GM19240 (cell line): ENCODE data around the gene BARHL1.
"Not testable (repeated sequence)": the region's sequence is repeated elsewhere in the genome, so short reads cannot be mapped to it uniquely, and the experiment has no call there.

ENCODE experiments used
- DNase-seq: peaks from one replicate; pipeline ENCODE4 v3.0.0; 2011; ENCODE audit warnings: low spot score; ENCODE audit not compliant: insufficient read length

Gene BARHL1

DNA sequence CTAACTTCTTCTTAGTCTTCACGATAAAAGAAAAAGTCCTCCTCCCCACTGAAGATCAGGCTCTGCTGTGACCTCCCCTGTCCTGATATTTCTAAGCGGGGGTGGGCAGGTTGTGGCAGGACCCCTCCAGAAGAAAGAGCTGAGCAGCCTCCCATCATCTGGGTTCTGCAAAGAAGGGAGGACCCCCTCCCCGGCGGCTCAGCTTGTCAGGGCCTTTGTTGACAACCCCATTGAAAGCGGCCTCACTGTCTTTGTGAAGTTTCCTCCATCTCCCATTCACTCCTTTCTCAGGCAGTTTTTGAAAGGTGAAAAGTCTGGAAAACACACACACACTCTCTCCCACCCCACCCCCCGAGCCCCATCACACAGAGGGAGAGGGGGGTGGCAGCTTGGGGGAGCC lies 26.2 kb upstream of the BARHL1 start:
- no peak for DNase-seq

DNA sequence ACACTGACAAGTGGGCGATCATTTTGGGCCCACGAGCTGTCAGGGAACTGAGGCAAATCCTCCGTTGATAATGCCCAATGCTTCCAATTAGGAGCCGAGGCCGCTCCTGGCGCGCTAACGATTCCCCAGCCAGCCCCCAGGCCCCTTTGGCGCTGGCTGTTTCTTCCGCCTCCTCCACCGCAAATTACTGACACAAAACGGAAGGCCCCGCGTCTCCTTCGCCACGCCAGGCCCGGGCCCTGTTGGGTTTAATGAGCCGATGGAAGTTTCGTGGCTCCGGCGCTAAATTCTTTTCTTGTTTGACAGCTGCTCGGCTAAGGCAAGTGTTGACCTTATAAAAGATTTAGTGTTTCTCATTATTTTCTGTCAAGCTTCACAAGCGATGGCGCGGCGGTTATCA lies 25.7 kb upstream of the BARHL1 start:
- no peak for DNase-seq

DNA sequence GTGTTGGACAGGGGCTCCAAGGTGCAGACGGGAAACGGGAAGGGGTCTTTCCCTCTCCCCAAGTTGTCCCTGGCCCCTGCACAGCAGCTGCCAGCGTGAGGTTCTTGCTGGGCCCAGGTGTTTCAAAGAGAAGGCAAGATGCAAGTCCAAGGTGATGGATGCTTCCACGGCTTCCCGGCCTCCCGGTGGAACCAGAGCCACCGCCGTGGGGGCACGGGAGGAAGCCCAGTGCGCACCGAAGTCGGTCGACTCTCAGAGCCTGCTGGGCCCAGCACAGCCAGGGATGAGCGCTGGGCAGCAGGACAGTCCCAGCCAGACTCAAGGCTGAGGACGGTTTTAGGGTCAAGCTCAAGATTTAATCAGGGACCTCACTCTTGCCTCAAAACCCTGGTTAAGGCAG lies 25.2 kb upstream of the BARHL1 start:
- DNase-seq = no peak

DNA sequence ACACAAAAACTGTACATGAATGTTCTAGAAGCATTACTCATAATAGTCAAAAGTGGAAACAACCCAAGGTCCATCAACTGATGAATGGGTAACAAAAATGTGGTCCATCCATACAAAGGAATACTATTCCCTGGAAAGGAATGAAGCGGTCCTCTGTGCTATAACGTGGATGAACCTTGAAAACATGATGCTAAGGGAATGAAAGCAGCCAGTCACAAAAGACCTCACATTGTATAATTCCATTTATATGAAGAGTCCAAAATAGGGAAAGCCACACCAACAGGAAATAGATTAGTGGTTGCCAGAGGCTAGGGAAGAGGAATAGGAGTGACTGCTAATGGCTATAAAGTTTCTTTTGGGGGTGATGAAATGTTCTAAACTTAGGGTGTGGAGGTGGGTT lies 22.7 kb upstream of the BARHL1 start:
- DNase-seq = no peak

DNA sequence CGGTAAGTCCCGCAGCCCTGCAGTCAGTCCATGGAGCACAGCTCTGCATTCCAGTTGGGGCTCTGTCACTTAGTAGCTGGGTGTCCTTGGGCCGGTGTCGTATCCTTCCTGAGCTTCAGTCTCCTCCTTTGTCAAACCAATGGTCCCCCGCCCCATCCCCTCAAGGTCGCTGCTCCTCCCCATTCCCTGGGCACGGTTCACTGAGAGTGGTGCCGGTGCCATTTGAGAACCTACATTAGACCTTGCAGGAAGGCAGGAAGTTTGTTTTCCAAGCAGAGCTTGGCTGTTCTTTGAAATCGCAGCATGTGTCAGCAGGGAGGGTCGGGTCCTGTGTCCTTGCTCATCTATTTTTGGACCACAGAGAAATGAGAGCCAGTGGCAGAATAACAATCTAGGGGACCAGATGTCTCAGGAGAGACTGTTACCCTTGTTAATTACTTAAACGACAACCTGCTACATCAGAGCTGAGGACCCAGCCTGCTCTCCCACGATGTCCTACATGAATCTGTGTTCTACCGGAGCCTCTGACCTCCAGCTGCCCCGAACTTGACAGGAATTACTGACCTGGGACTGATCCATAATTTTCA lies 21.7 kb upstream of the BARHL1 start:
- DNase-seq = no peak

DNA sequence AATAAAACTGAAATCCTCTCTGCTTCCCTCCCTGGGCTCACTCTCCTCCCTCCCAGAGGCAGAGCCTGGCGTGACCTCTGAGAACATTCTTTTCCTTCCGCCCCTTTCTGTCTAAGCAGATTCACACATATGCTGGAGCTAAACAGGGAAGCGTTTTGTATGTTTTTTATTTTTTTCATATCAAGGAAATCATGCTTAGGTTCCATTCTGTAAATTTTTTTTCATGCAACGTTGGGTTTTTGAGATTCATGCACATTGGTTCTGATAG lies 20.2 kb upstream of the BARHL1 start:
- DNase-seq = no peak

DNA sequence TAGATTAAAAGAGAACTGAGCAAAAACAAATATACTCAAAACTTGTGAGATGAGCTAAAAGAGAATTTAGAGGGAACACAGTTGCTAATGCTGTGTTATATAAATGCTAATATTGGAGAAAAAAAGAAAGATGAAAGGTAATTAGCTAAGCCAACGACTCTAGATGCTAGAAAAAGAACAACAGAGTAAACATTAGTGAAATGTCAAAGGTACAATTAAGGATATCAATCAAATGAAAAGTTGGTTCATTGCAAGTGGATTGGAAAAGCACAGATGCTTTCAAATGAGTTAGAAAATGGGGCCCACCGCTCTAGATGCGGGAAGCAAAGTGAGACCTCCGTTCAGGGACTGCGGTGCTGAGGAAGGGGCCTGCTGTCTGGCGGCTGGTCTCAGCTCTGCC lies 17.9 kb upstream of the BARHL1 start:
- no peak for DNase-seq

DNA sequence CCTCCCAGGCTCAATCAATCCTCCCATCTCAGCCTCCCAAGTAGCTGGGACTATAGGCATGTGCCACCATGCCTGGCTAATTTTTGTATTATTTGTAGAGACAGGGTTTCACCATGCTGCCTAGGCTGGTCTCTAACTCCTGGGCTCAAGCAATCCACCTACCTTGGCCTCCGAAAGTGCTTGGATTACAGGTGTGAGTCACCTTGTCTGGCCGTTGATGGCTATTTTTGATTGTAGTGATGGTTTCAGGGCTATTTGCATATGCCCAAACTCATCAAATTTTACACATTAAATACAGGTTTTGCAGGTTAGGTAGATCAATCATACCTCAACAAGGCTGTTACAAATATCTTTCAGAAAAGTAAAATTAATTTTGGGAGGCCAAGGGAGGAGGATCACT lies 13.6 kb upstream of the BARHL1 start:
- DNase-seq = not testable (repeated sequence)

DNA sequence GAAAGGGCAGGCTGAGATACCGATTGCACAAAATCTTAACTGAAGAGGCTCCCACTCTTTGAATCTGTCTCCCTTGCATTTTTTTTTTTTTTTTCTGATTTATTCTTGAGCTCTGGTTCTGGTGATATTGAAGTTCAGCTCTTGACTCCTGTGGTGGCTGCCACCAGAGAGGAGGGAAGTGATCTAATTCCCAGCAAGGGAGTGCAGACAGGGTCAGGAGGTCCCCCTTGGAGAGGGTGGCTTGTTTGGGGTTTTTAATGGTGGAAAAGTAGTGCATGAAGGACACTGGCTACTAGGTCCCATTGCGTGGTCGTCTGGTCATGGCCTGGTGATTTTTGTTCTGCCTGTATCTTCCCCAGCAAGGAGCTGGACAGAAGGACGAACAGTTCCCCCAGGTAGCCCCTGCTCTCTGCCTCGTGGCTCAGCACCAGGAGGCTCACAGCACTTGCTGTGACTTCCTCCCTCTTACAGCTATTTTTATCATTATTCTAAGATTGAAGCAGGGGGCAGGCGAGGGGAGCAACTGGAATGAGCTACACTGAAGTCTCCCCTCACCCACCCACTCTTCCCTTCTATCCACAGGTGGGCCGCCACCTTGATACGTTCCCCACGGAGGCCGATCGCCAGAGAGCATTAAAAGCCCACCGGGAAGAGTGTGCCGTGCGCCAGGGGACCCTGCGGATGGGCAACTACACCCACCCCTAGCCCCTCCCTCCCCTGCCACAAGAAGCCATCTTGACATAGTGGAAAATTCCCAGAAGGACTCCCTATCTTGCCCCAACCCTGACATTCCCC lies 10.4 kb upstream of the BARHL1 start:
- no peak for DNase-seq

DNA sequence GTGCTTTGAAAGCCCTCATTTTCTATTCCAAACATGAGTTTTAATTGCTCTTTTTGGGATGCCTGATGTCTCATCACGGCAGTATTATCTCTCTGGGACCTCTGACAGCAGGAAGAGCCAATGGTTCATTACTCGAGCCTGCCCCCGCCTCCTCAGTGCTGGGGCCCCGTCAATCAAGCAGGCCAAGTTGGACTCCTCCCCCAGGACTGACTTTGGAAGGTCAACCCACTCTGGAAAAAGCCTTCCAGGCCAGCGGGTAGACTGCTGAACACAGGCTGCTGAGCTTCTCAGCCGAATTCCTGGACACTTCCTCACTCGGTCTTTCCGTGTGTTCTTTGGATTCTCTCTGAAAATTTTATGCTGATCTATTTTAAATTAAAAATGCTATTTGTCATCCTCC lies 9.5 kb upstream of the BARHL1 start:
- no peak for DNase-seq

DNA sequence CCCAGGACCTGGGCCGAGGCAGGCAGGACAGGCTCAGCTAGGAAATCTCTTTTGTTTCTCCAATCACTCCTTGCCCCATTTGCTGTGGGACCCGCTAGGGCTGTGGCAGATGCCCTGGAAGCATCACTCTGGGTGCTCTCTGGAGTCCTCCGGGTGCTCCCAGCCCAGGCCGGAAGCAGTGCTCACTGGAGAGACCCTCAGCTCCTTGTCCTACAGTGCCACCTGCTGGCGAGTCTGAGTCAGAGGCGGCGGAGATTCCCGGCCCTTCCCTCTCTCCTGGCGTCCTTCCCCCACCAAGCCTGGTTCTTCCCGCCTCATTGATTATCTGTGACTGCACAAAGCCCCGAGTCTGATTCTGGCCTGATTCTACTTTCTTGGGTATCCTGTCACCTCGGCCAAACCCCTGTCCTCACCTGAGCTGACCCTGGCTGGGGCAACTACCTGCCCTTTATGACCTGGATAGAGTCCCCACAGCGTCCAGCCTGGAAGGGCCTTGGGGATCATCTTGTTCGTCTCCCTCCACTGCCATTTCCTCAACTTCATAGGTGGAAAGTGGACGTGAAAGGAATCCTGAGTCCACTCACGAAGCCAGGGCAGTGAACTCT lies 7.3 kb upstream of the BARHL1 start:
- DNase-seq = peak; percentile 75

DNA sequence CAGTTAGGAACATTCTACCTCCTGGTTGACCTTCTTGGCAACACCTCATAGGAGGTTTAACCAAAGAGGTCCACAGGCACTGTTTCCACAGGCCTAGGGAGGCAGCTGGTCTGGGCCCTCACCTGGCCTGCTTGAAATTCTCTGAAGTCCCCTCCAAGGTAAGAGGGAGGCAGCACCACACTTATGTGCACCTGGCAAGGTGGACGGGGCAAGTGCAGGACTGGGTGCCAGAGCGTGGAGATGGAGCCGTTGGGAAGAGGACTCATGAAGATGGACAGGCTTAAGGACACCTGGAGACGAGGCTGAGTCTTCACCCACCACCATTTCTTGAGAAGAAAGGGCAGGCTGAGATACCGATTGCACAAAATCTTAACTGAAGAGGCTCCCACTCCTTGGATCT lies 6.6 kb upstream of the BARHL1 start:
- DNase-seq = no peak

DNA sequence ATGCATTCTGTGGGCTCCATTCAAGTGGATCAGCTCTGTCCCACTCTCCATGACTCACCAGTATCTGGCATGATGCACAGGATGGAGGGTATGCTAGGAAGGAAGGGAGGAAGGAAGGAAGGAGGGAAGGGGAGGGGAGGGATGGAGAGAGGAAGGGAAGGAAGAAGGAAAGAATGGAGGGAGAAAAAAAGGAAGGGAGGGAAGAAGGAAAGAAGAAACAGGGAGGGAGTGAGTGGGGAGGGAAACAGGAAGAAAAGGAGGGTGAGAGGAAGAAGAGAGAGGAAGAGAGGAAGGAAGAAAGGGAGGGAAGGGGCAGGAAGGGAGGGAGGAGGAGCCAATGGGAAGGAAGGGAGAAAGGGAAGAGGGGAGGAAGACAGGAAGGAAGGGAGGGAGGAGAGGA lies 5.3 kb upstream of the BARHL1 start:
- DNase-seq = no peak

DNA sequence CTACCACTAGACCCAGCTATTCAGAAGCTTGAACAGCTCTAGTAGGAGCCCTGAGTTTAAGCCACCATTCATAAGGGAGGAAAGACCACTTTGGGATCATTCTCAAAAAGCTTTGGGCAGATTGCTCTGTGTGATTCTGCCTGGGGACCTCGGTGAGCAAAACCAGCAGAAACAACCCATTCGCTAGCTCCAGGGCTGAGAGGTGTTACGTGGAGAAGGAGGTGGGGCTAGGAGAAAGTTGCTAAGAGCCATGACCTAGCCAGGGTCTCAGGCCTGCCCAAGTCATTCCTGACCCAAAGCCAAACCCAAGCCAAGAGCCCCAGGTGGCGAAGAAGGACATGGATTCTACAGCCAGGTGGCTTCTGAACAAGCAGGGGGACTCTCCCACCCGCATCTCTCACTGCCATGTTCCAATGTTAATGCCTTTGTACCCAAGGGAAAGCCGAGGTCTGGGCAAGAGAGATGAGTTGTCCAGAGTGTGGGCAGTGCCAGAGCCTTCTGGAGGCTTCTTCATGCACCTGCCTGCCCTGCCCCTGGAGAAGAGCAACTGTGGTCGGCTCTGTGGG lies 4.0 kb upstream of the BARHL1 start:
- no peak for DNase-seq

DNA sequence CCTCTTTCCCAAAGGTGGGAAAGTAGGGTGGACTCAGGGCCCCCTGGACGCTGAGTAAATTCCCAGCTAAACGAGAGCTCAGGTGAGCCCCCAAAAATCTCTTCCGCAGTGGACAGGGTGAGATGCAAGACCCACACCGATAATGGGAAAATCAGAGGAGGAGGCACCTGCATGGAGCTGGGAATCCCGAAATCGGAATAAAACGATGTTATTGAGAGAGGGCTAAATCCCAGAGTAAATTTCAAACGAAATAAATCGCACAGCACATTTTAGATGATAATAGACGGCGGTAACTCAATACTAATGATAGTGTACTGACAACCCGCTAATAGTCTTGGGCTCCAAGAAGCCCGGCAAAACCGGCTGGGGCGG lies 3.0 kb upstream of the BARHL1 start:
- DNase-seq = no peak

DNA sequence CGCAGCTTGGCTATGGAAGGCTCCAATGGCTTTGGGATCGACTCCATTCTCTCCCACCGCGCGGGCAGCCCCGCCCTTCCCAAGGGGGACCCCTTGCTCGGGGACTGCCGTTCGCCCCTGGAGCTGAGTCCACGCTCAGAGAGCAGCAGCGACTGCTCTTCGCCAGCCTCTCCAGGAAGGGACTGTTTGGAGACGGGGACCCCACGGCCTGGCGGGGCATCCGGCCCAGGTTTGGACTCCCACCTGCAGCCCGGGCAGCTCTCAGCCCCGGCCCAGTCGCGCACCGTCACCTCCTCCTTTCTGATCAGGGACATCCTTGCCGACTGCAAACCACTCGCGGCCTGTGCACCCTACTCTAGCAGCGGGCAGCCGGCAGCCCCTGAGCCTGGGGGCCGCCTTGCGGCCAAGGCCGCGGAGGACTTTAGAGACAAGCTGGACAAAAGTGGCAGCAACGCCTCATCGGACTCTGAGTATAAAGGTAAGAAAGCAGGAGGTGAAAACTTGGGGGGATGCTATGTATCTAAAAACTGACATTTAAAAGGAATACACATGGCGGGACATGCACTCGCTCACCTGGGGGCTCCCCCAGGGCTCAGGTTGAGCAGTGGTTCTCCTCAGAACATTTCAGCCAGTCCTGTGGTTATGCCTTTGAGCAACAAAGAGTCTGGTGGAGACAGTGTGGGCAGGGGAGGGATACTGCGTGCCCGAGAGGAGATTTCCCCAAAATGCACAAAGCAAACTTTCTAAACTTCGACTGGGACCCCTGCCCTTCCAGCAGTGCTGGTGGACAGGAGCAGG lies 579 bp downstream of the BARHL1 start:
- DNase-seq = no peak

DNA sequence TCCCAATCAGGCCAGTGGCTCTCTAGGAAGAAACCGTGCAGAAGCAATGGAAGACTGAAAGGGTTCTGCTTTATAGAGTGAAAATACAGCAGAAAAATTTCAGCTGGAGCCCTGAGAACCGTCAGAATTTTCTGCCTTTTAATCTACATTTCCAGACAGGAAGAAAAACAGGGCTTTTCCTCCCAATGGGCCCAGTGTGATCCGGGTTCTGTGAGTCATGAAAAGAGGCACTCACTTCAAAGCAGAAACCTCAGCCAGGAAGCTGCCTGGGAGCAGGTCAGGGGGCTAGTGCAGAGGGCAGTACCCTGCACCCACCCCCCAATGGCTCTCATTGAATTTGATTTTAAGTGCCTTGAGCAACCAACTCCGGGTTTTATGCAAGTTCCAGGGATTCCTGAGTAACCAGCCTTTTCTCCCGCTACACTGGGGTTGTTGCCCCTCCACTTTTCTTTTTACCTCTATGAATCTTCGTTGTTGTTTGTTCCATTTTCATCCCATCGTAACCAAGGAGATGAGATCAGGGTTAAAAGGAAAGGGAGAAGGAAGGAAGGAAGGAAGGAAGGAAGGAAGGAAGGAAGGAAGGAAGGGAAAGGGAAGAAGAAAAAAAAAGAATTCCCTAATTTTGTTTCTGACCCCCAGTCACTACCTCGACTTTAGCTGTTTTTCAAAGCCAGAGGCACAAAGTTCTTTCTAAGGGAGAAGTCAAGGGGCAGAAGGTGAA lies 1.3 kb downstream of the BARHL1 start:
- no peak for DNase-seq

DNA sequence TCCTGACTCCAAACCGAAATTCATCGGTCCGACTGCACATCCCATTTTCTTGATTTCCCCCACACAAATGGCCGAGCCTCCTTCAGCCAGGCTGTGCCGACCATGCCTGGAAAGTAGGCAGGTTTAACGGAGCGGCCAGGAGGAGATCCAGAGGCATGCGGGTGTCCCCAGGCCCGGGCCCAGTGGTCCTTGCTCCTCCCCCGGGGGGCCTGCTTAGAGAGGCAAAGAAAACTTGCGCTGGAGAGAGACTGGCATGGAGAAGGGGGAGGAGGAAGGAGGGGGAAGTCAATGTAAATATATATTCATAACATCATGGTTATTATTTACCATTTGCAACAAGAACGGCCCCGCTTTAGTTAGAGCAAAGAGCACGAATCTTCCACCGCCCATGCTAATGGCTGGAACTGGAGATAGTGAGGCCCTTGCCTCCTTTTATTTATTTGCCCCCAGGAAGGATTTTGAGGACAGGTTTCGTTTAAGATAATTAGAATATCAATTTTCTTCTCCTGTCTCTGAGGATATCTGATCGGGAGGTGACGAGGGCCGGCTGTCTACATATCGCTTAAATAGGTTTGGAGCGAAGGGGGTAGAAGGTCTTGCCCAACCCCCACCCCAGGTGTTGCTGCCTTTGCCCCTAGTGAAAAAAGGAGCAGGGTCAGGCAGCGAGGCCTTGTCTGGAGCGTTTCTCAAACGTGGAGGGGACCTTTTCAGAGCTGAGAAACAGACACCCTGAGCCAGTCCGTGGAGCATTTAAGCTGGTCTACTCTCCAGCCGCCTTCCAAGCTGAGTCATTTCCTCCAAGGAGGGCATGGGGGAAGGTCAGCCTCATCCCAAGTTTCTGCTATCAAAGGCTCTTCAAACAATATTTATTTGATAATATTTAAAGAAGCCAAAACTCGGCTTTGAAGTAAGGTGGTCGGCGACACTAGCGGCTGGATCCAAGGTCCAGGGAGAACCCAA lies 2.5 kb downstream of the BARHL1 start:
- DNase-seq = no peak

DNA sequence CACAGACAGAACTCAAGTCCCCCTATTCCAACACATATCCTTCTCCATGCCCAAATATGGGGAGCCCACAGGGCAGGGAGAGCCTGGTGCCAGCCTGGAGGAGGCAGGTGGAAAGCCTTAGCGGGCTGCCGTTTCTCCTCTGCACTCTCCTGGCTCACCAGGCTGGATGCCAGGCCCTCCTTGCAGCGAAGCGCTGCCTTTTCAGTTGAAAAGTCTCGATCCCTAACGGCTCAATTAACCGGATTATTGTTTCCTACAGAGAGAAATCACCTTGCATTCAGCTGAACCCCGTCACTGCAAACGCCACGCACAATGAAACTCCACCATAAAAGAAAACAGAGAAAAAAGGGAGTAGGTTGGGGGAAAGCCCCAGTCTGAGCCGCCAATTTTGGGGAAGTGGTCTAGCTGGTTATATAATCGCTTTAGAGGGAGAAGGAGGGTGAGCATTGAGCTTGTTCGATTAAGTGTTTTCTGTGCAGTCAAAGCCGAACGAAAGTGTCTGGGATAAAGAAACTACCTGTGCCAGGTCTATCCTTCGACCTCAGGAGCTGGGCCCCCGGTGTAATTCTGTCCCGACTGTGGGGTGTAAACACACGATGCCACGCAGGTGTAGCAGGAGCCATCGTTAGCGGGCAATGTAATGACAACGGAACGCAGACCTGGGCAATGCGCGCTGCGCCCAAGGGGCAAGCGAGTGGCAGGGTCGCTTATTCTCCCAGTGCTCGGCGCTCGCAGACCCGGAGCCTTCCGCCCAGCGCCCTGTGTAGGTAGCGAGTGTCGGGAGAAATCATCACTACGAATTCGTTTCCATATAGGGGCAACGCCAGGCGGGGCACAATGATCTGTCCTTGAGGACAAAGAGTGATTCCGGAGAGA lies 3.8 kb downstream of the BARHL1 start:
- no peak for DNase-seq
